Ishikawa (cell line): Measurements from ENCODE around the gene TSPAN31.

Experiments used
- CEBPB ChIP-seq: IDR thresholded peaks from 2 replicates; pipeline ENCODE4 v1.6.1; 2012
- CREB1 ChIP-seq: IDR thresholded peaks from 2 replicates; pipeline ENCODE4 v1.6.1; 2012; ENCODE audit warnings: low read depth
- EGR1 ChIP-seq: IDR thresholded peaks from 2 replicates; pipeline ENCODE4 v1.6.1; 2012
- EP300 ChIP-seq: IDR thresholded peaks from 2 replicates; pipeline ENCODE4 v1.6.1; 2012; ENCODE audit warnings: borderline replicate concordance
- FOXM1 ChIP-seq: IDR thresholded peaks from 2 replicates; pipeline ENCODE4 v1.6.1; 2012; ENCODE audit warnings: low read depth, borderline replicate concordance
- NFIC ChIP-seq: IDR thresholded peaks from 2 replicates; pipeline ENCODE4 v1.6.1; 2012
- RAD21 ChIP-seq: IDR thresholded peaks from 2 replicates; pipeline ENCODE4 v1.6.1; 2012; ENCODE audit warnings: low read depth
- TAF1 ChIP-seq: IDR thresholded peaks from 2 replicates; pipeline ENCODE4 v1.6.1; 2012; ENCODE audit warnings: low read depth, mild to moderate bottlenecking
- TCF12 ChIP-seq: IDR thresholded peaks from 2 replicates; pipeline ENCODE4 v1.6.1; 2012; ENCODE audit warnings: low read depth
- TEAD4 ChIP-seq: IDR thresholded peaks from 2 replicates; pipeline ENCODE4 v1.6.1; 2012
- YY1 ChIP-seq: IDR thresholded peaks from 2 replicates; pipeline ENCODE4 v1.6.1; 2012; ENCODE audit warnings: low read depth
- ZBTB7A ChIP-seq: IDR thresholded peaks from 2 replicates; pipeline ENCODE4 v1.6.1; 2012; ENCODE audit warnings: low read depth
- TF ChIP-seq, protein P1 (sequence below): IDR thresholded peaks from 2 replicates; pipeline ENCODE4 v1.6.1; 2012
- TF ChIP-seq, protein P2 (sequence below): IDR thresholded peaks from 2 replicates; pipeline ENCODE4 v1.6.1; 2012
- TF ChIP-seq, protein P3 (sequence below): IDR thresholded peaks from 2 replicates; pipeline ENCODE4 v1.6.1; 2012; ENCODE audit warnings: low read depth, mild to moderate bottlenecking

TSPAN31 gene

DNA sequence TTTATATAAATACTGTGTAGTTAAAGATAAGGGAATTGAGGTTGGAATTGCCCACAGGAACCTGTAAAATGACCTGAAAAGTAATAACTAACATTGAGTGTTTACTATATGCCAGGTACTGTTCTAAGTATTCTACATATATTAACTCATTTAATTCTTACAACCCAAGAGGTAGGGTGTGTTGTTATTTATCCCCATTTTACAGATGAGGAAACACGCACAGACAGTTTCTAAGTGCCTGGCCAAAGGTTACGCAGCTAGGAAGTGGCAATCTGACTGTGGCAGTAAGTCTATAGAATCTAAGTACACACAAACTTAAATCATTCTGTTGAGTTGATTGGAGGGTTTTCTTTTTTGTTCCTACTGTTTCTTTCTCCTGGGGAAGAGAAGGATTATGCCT lies 1.1 kb upstream of the TSPAN31 start:
- TF ChIP-seq, protein P1, sequence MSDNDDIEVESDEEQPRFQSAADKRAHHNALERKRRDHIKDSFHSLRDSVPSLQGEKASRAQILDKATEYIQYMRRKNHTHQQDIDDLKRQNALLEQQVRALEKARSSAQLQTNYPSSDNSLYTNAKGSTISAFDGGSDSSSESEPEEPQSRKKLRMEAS, result no peak
- TF ChIP-seq TAF1 (no peak), CREB1 (no peak), EGR1 (no peak), TCF12 (no peak), CEBPB (no peak), RAD21 (no peak), YY1 (no peak), EP300 (no peak)
- TF ChIP-seq, protein P2, sequence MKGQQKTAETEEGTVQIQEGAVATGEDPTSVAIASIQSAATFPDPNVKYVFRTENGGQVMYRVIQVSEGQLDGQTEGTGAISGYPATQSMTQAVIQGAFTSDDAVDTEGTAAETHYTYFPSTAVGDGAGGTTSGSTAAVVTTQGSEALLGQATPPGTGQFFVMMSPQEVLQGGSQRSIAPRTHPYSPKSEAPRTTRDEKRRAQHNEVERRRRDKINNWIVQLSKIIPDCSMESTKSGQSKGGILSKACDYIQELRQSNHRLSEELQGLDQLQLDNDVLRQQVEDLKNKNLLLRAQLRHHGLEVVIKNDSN, result no peak
- TF ChIP-seq, protein P3, sequence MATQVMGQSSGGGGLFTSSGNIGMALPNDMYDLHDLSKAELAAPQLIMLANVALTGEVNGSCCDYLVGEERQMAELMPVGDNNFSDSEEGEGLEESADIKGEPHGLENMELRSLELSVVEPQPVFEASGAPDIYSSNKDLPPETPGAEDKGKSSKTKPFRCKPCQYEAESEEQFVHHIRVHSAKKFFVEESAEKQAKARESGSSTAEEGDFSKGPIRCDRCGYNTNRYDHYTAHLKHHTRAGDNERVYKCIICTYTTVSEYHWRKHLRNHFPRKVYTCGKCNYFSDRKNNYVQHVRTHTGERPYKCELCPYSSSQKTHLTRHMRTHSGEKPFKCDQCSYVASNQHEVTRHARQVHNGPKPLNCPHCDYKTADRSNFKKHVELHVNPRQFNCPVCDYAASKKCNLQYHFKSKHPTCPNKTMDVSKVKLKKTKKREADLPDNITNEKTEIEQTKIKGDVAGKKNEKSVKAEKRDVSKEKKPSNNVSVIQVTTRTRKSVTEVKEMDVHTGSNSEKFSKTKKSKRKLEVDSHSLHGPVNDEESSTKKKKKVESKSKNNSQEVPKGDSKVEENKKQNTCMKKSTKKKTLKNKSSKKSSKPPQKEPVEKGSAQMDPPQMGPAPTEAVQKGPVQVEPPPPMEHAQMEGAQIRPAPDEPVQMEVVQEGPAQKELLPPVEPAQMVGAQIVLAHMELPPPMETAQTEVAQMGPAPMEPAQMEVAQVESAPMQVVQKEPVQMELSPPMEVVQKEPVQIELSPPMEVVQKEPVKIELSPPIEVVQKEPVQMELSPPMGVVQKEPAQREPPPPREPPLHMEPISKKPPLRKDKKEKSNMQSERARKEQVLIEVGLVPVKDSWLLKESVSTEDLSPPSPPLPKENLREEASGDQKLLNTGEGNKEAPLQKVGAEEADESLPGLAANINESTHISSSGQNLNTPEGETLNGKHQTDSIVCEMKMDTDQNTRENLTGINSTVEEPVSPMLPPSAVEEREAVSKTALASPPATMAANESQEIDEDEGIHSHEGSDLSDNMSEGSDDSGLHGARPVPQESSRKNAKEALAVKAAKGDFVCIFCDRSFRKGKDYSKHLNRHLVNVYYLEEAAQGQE, result no peak

DNA sequence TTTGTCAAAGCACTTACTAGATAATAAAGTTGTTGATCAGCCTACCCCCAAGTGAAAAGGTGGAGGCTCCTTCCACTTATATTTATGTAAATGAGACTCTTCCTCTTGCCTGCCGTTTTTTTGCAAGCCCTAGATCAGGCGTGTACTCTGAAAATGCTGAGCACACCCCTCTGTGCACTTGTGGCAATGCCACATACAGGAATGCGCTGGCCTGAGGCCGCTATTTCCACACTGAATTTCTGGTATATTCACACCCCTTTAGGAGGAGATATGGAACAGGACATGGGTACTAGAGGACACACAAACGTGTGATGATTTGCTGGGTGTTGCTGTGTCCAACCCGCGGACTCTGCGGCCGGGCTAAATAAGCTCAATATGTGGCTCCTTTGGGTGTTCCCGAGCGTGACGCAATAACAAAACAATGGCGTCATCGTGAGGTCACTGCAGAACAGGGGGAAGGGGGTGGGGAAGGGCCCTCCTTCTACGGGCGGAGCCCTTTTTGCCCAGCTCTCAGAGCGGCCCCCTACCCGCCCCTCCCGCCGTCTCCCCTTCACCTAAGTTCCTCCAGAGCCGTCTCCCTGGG lies 554 bp upstream of the TSPAN31 start:
- TF ChIP-seq NFIC (no peak), TCF12 (no peak), TAF1 (no peak; the same call in 1 of the 2 replicates), EGR1 (no peak), EP300 (no peak), ZBTB7A (no peak), TEAD4 (no peak), RAD21 (no peak), CEBPB (peak; percentile 79), FOXM1 (no peak), CREB1 (peak; percentile 98), YY1 (no peak)
- TF ChIP-seq, protein P3, result no peak
- TF ChIP-seq, protein P1, result no peak
- TF ChIP-seq, protein P2, result no peak

DNA sequence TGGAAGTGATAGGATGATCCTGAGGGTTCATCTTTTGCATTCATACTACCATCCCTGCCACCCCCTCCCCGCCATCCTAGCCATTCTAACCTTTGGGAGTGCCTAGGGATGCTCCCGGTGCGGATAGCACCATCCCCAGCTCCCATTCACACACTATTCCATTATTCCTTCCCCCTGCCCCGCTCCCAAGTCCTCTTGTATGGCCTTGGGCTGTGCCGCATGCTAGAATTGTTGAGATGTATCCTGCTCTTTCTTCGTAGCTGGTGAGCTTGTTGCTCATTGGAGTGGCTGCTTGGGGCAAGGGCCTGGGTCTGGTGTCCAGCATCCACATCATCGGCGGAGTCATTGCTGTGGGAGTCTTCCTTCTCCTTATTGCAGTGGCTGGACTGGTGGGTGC lies 644 bp downstream of the TSPAN31 start:
- TF ChIP-seq, protein P2, result no peak
- peak; percentile 6; the same call in 1 of the 2 replicates for TF ChIP-seq TCF12

DNA sequence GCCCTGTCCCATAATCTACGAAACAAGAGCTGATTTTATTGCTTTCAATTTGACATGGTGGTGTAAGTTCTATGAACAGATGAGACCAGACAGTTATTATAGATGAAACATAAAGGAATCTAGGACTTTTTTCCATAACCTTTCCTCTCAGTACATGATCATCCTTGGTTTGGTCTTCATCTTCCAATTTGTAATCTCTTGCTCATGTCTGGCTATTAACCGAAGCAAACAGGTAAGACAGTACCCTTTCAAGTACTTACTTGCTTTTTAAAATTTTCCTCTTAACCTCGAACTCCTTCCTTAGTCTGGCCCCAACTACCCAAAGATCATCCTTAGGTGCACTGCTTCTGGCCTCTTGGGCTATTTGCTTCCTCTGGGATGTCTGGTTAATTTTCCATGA lies 1.2 kb downstream of the TSPAN31 start:
- TF ChIP-seq FOXM1, result no peak
- no peak for TF ChIP-seq YY1
- no peak for TF ChIP-seq TAF1
- TF ChIP-seq EP300, result no peak
- no peak for TF ChIP-seq EGR1
- TF ChIP-seq ZBTB7A, result no peak
- no peak for TF ChIP-seq CREB1
- TF ChIP-seq TEAD4, result no peak
- TF ChIP-seq, protein P3, result no peak
- TF ChIP-seq RAD21, result no peak
- no peak for TF ChIP-seq CEBPB
- no peak for TF ChIP-seq TCF12
- TF ChIP-seq, protein P1, result no peak
- TF ChIP-seq NFIC, result no peak
